DLD1 (cell line): ENCODE measurements around the gene APBA2.
"Not testable (repeated sequence)": the region's sequence is repeated elsewhere in the genome, so short reads cannot be mapped to it uniquely, and the experiment has no call there.

Experiments used
- in situ Hi-C: cut with HindIII; loops from 2 replicates; pipeline ENCODE4 v1.10.0; 2017; ENCODE audit warnings: low sequenced_read_pairs

APBA2 gene

GRCh38 chr15:29142129-29142747 is 256.5 kb downstream of the APBA2 start:
- in situ Hi-C loops: no loop called here

- in situ Hi-C loops: no loop called here
Measured at GRCh38 chr15:29143293-29143692, 257.5 kb downstream of the APBA2 start.

- in situ Hi-C loops: no loop called here
Measured at GRCh38 chr15:29143909-29144635, 258.3 kb downstream of the APBA2 start.

GRCh38 chr15:29149738-29150075 is 263.9 kb downstream of the APBA2 start:
- in situ Hi-C loops: no loop called here

- in situ Hi-C loops: no loop called here
Measured at GRCh38 chr15:29150515-29151483, 265.0 kb downstream of the APBA2 start.

- in situ Hi-C loops: no loop called here
Measured at GRCh38 chr15:29151484-29151857, 265.7 kb downstream of the APBA2 start.

- in situ Hi-C loops: no loop called here
Measured at GRCh38 chr15:29156521-29156920, 270.7 kb downstream of the APBA2 start.

- in situ Hi-C loops: no loop called here
Measured at GRCh38 chr15:29159771-29160455, 274.1 kb downstream of the APBA2 start.

GRCh38 chr15:29162411-29162810 is 276.6 kb downstream of the APBA2 start:
- in situ Hi-C loops: no loop called here

GRCh38 chr15:29167122-29167521 is 281.3 kb downstream of the APBA2 start:
- in situ Hi-C loops: not testable (repeated sequence)
